NCI-H128 (cell line): ENCODE results near the gene DNAJA1.
"Not testable (repeated sequence)": the region's sequence is repeated elsewhere in the genome, so short reads cannot be mapped to it uniquely, and the experiment has no call there.

ENCODE experiments used
- DNase-seq: peaks from one replicate; lab custom pipeline; 2025; ENCODE audit not compliant: unreplicated experiment; lab: John Stamatoyannopoulos, UW

The DNAJA1 gene

GRCh38 chr9:33024966-33025571, at the start of gene DNAJA1:
Gene DNAJA1 (plus strand): TSS chr9:33025273. CDS start chr9:33026485, 1,212 bp downstream.
- peak; percentile 87 for DNase-seq

- DNase-seq = no peak
Observed at GRCh38 chr9:32978051-32978450, 47.0 kb upstream of the DNAJA1 start.

GRCh38 chr9:32986971-32987370, 38.1 kb upstream of the DNAJA1 start:
- no peak for DNase-seq

- no peak for DNase-seq
Observed at GRCh38 chr9:32989660-32990059, 35.4 kb upstream of the DNAJA1 start.

- no peak for DNase-seq
Observed at GRCh38 chr9:32991897-32992594, 33.0 kb upstream of the DNAJA1 start.

- DNase-seq = no peak
Observed at GRCh38 chr9:32992595-32993238, 32.4 kb upstream of the DNAJA1 start.

- not testable (repeated sequence) for DNase-seq
Observed at GRCh38 chr9:33000682-33001055, 24.4 kb upstream of the DNAJA1 start.

- DNase-seq = not testable (repeated sequence)
Observed at GRCh38 chr9:33005335-33005734, 19.7 kb upstream of the DNAJA1 start.

GRCh38 chr9:33007755-33008154, 17.3 kb upstream of the DNAJA1 start:
- DNase-seq = no peak

GRCh38 chr9:33011831-33012230, 13.2 kb upstream of the DNAJA1 start:
- DNase-seq = no peak

GRCh38 chr9:33012328-33013069, 12.6 kb upstream of the DNAJA1 start:
- no peak for DNase-seq

- DNase-seq = no peak
Observed at GRCh38 chr9:33013962-33014664, 11.0 kb upstream of the DNAJA1 start.

- no peak for DNase-seq
Observed at GRCh38 chr9:33014665-33015014, 10.4 kb upstream of the DNAJA1 start.

GRCh38 chr9:33017283-33018041, 7.6 kb upstream of the DNAJA1 start:
- DNase-seq = no peak

- DNase-seq = no peak
Observed at GRCh38 chr9:33019797-33020196, 5.3 kb upstream of the DNAJA1 start.

- no peak for DNase-seq
Observed at GRCh38 chr9:33022303-33022702, 2.8 kb upstream of the DNAJA1 start.

GRCh38 chr9:33022755-33023154, 2.3 kb upstream of the DNAJA1 start:
- DNase-seq = no peak

- no peak for DNase-seq
Observed at GRCh38 chr9:33023661-33024060, 1.4 kb upstream of the DNAJA1 start.

GRCh38 chr9:33024126-33024965, 727 bp upstream of the DNAJA1 start:
- no peak for DNase-seq
